HG03095 (cell line): ENCODE data around the gene KCNC3.

Source experiments
- ATAC-seq: cut with Tn5 transposase; IDR thresholded peaks from one replicate; pipeline ENCODE4 v1.9.1; 2021; ENCODE audit warnings: moderate library complexity; ENCODE audit not compliant: unreplicated experiment

KCNC3 gene

DNA sequence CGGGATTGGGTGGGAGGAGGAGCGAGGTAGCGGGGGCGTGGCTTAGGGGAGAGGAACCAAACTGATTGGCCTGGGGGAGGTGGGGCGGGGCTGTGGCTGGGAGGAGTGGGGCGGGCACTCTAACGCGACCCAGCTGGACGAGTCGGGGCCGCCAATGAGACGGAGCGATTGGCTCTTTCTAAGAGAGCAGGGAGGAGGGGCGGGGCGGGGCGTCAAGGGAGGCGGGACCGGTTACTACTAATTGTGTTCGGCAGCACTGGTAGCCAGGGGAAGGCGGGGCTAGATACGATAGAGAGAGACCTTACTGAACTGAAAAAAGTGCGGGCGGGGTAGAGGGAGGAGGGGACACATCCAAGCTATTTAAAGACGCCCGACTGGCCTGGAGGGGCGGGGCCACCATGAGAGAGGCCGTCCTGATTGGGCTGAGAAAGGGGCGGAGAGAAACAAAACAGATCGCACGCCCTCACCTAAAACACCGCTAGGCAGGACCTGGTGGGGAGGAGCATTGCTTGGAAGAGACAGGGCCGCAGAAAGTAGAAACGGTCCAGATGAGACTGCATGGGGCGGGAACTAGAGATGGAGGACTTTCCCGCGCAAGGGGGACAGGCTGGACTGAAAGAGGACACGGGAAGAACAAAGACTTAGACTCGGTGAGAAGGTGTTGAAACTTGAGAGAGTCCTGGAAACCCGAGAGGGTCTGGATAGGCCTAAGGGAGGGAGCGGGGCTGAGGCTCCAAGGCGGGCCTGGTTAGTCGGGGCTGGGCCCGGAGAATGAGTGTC lies at the start of gene KCNC3:
KCNC3 (minus strand) TSS at position 232 of the 780 bp plus-strand sequence. CDS start 295 bp downstream, outside the sequence.
- ATAC-seq = peak; percentile 42

DNA sequence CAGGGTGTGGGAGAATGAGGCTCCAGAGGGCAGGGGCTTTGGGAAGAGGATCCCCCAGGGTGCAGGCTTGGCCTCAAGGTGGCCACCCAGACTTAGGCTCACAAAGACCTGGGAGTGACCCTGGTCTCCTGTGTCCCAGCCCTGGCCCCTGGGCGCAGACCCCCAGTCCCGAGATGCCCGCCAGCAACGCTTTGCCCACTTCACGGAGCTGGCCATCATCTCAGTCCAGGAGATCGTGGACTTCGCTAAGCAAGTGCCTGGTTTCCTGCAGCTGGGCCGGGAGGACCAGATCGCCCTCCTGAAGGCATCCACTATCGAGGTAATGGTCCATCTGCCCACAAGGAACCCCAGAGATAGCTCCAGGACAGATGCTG lies 49.7 kb upstream of the KCNC3 start:
- ATAC-seq = no peak

GRCh38 chr19:50378169-50378862 lies 49.1 kb upstream of the KCNC3 start:
- ATAC-seq = no peak

GRCh38 chr19:50377517-50377916 lies 48.3 kb upstream of the KCNC3 start:
- ATAC-seq = no peak

- ATAC-seq = no peak
Observed at GRCh38 chr19:50377051-50377461, 47.9 kb upstream of the KCNC3 start.

DNA sequence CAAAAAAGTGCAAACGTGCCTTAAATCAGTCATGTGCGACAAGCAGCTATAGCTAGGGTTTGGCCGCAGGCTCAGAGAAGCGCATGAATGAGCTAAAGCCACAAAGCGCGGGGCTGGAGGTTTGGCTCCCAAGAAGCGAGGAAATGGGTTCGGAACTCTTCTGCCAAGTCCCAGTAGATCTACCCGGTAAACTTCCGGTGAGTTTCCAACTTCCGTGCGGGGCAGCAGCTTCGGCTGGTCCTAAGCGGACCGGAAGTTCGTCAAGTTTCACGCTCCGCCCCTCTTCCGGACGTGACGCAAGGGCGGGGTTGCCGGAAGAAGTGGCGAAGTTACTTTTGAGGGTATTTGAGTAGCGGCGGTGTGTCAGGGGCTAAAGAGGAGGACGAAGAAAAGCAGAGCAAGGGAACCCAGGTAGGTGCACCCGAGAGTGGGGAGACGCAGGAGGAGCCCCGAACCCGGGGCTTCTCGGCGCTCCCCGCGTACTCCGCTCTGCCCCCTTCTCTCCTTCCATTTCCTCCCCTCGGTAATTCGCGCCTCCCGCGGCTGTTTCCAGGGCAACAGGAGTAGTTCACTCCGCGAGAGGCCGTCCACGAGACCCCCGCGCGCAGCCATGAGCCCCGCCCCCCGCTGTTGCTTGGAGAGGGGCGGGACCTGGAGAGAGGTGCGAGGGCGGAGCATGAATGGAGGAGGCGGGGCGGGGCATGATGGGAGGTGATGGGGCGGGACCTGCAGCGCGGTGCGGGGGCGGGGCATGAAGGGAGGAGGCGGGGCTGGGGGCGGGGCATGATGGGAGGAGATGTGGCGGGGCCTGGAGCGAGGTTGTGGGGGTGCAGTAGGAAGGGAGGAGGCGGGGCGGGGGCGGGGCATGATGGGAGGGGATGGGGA lies 47.2 kb upstream of the KCNC3 start, which contains the start of gene NR1H2:
NR1H2 (plus strand) TSS at position 292 of the 885 bp plus-strand sequence. CDS start 1,149 bp downstream, outside the sequence.
- ATAC-seq = peak; percentile 71

DNA sequence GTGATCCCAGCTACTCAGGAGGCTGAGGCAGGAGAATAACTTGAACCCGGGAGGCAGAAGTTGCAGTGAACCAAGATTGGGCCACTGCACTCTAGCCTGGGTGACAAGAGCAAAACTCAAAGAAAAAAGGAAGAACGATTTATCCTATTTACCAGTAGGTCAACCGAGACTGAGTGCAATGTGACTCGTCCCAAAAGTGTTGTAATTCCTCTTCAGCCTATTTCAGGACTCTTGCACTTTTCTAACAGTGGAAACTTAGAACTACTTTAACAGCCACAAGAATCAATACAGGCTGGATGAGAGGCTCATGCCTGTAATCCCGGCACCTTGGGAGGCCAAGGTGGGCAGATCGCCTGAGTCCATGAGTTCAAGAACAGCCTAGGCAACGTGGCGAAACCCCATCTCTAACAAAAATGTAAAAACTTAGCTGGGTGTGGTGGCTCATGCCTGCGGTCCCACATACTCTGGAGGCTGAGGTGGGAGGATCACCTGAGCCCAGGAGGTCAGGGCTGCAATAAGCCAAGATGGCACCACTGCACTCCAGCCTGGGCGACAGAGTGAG lies 42.8 kb upstream of the KCNC3 start:
- no peak for ATAC-seq

DNA sequence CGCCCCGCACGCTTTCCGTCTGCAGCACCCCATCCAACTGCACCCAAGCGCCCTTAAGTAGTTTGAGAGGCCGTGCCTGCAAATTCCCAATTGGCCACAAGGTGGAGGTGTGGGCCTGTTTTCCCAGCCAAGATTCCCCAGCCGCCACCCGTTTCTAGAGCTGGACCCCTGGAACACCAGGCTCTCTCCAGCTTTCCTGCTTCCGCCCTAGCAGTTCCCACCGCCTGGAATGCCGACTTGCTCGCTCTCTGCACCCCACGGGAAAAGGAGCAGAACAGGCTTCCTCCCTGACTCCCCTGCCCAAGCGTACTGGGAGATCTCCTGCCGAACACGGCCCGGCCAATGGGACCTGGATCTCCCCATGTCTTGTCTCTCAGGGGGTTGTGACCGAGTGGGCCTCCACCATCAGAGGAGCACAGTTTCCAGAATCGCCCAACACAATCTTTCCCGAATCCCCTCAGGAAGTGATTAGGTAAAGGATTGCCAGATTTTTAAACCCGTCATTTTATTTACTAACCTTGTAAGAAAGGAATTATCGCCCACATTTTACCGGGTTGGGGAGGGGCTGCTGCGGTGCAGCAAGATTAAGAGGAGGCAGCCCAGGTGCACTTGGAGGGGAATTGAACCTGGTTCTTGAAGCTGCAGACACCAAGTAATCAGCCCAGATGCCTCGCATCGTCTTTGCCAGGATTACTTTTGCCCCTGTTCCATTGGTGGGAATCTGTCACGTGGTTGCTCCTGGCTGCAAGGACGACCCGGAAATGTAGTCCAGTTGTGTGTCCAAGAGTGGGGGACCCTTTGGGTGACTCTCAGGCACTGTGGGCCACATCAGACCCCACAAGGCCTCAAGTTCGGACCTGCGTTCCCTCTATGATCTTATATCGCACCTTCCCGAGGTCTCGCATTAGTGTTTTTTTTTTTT lies 39.7 kb upstream of the KCNC3 start:
- ATAC-seq = peak; percentile 45

GRCh38 chr19:50365434-50366306 lies 36.5 kb upstream of the KCNC3 start, which contains the start of gene NAPSA:
NAPSA (minus strand) TSS chr19:50365639; CDS start chr19:50365621, 18 bp downstream.
- no peak for ATAC-seq

- ATAC-seq = no peak
Observed at GRCh38 chr19:50362656-50363424, 33.7 kb upstream of the KCNC3 start.

DNA sequence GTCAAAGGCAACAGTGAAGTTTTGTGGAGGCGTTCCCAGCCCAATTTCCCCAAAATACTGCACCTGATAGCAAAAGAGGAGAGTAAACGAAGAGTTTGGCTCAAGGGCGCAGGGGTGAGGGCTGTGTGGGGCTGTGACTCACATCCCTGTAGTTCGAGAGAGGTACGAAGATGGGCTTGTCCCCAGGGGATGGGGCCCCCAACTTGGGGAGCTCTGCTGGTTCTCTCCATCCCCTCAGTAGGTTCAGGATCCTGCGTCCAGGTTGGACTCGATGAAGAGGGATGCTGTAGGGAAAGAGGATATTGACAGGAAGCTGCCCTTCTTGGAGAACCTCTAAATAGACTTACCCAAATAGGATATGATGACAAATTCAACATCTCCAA lies 32.8 kb upstream of the KCNC3 start:
- ATAC-seq = no peak

DNA sequence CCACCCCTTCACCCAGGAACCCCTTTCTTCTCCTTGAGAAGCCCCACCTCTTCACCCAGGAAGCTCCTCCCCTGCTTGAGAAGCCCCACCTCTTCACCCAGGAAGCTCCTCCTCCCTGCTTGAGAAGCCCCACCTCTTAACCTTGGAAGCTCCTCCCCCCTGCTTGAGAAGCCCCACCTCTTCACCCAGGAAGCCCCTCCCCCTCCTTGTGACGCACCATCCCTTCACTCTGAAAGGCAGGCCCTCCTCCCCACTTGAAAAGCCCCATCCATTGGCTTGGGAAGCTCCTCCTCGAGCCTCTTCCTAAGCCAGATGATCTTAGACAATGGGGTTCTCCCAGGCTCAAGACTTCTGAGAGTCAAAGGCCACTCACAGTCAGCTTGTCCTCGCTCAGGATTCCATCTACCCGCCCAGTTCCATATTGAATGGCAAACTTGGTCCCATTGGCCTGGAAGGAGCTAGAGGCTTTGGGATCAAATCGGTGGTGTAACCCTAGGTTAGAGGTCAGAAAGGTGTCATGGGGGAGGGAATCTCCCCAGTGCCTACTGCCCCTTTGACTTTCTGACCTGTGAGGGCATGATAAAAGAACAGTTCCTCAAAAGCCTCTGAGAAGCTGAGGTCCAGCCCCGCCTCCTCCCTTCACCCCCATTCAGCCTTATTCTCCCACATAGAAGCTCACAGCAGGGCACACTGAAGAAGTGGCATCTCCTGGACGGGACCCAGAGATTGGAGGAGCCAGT lies 32.3 kb upstream of the KCNC3 start:
- ATAC-seq = no peak

- no peak for ATAC-seq
Observed at GRCh38 chr19:50359328-50359818, 30.2 kb upstream of the KCNC3 start.

DNA sequence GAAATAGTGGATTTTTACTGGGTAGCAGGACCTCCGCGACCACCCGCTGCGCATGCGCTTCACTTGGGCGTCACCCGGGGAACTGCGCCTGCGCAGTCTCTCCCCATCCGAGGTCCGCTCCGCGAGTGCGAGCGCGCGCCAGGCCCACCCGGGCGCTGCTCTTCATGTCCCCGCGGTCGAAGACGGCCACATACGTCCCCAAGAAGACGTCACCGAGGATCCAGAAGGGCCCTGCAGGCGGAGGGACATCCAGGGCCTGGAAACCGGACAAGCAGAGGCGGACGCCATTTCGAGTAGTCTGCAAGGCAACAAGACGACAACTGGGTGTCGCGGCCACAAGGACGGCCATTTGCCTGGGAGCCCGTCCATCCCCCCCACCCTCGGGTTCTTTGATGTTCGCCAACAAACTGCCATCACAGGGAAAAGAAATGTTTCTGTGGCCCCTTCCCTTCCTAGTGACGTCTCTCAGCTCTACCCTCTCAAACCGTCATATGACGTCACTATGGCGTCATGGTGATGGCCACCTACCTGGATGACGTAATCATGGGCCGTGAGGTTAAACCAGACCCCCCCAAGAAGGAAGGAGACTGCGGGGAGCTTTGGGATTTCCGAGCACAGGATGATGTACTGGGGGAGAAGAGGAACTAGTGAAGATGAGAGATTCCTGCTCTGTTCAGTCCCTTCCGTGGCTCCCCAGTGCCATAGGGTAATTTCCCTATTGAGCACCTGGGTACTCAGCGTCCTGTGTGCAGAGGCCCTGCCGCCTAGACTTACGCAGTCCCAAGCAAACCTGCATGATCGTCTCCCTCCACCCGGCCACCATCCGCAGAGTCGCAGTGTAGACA lies 29.5 kb upstream of the KCNC3 start:
- ATAC-seq = no peak

- no peak for ATAC-seq
Observed at GRCh38 chr19:50357178-50358100, 28.3 kb upstream of the KCNC3 start.
